ENCODE data around the gene LSM5.

GRCh38 chr7:32481176-32481575 lies 9.0 kb downstream of the LSM5 start:
- TF ChIP-seq EZH2 (IDR thresholded peaks at IDR 0.05) (no peak), POLR2AphosphoS5 (IDR thresholded peaks at IDR 0.05; ENCODE audit: borderline replicate concordance, low read depth, low read length) (no peak), FOXP2 (optimal IDR thresholded peaks at IDR 0.05; ENCODE audit: control extremely low read depth, extremely low read length, insufficient read depth) (no peak)

All from SK-N-MC (cell line).